ENCODE data around the gene UBA1.

UBA1 gene

DNA sequence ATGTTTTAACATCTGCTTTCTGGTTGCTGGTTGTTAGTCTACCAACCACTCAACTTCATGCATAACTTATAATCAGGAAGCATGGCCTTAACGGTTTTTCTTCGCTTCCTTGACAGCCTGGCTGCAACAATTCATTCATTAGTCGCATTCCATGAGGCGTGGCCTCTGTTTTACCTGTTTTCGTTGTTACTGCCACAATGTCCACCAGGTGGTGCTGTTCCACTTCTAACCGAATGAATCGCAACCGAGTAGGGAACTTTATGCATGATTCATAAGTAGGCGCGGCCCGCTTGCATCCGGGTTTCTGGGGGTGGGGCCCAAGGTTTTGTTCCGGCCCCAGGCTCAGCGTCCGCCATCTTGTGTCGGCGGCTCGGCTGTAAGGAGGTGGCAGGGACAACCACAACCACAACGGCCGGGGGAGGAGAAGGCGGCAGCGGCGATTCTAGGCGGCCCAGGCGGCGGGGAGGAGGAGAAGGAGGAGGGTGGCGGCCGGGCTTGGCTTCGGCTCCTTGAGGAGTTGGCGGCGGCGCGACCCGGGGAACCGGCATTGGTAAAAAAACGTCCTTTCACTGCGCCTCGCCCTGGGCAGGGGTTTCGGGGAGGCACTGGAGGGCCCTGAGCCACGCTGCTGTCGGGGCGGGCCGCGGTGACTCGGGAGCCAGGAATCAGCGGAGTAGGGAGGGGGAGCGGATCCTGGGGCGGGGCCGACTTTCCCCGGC lies at the start of gene UBA1:
UBA1 (plus strand) TSS at position 355 of the 719 bp plus-strand sequence. CDS start 4,974 bp downstream, outside the sequence.
- peak; percentile 97 for DNase-seq

DNA sequence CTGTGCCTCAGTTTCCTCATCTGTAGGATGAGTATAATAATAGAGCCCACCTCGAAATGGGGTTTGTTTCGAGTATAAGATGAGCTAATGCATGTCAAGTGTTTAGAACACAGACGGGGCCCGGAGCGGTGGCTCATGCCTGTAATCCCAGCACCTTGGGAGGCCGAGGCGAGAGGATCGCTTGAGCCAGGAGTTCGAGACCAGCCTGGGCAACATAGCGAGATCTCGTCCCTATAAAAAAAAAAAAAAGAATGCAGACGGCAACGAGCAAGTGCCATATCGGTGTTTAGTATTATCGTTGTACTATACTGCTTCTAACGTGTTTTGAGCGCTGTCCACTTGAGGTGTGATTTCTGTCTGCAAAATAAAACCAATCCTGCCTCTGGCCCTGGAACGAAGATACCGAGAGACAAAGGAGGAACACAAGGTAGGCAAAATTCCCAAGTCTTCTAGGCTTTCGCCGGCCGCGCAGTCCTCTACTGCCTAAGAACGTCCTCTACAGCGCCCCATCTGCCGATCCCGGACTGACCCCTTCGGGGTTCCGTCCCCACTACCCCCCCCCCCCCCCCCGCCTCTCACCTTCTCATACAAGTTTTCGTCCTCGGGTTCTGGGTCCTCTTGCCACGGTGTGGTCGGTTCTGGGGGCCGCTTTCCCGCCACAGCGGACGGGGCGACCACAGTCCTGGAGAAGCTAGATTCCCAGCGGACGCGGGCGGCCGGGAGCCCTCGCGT lies 49.6 kb upstream of the UBA1 start:
- DNase-seq, result no peak

DNA sequence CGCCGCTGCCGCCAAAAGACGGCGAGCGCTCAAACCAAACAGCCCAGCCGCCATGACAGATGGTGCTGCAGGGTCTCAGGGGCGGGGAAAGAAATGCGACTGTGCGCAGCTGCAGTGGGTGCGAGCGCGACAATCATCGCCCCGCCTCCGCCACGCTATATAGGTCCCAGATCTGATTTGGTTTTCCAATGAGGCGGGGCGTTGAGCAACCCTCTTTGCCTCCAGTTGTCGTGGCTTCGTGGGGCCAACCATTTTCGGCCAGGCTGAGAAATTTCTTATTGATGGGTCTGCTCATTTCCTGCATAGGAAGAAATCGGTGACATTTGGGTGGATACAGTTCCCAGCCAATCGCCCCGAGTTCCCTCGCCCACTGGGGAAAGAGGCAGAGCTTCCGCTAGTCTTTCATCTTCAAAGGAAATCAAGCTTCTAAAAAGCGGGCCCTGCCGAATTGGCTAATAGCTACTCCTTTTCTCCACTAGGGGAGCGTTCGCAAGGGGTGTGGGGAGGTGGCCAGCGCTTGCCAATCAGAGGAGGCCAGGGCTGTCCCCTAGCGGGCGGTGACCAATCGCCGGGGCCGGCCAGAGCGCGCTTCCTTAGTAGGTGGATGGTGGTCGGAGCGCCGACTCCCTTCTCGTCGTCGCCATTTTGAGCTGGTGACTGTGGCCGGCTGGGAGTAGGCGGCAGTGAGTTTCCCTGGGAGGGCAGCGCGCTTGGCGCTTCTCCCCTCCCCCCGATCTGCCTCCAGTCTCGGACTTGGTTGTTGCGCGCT lies 48.8 kb upstream of the UBA1 start, which contains the start of the genes NDUFB11 and RBM10:
NDUFB11 (minus strand) TSS at position 77 of the 769 bp plus-strand sequence; CDS start at position 54, 23 bp downstream.
RBM10 (plus strand) TSS at position 596 of the 769 bp plus-strand sequence. CDS start 2,261 bp downstream, outside the sequence.
- peak; percentile 92 for DNase-seq

DNA sequence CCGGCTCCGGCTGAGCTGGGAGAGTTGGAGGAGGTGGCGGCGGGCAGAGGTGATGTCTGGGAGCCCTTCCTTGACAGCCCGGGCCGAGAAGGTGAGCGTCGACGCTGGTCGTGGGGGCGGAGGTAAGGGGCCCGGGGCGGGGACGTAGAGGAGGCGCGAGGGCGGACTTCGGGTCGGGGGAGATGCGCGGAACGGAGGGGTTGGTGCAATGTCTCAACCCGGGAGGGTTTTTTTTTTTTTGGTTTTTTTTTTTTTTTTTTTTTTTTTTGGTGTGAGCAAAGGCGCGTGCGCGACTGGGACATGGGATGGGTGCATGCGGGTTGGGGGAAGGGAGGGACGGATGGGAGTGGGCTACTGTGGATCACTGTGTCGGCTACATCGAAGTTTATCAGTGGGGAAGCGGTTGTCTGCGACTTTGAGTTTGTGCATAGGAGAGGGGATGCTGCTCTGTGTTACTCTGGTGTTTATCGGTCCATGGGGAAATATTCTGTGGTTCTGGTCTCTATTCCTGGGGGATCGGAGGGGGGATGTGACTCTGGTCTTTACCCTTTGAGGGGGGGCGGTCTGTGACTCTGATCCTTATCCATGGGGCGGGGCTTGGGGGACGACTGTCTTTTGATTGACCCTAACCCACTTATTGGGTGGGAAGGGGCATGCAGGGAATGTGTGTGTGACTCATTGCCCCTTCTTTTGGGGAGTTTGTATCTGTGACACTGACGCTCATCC lies 48.1 kb upstream of the UBA1 start:
- DNase-seq, result peak; percentile 64

DNA sequence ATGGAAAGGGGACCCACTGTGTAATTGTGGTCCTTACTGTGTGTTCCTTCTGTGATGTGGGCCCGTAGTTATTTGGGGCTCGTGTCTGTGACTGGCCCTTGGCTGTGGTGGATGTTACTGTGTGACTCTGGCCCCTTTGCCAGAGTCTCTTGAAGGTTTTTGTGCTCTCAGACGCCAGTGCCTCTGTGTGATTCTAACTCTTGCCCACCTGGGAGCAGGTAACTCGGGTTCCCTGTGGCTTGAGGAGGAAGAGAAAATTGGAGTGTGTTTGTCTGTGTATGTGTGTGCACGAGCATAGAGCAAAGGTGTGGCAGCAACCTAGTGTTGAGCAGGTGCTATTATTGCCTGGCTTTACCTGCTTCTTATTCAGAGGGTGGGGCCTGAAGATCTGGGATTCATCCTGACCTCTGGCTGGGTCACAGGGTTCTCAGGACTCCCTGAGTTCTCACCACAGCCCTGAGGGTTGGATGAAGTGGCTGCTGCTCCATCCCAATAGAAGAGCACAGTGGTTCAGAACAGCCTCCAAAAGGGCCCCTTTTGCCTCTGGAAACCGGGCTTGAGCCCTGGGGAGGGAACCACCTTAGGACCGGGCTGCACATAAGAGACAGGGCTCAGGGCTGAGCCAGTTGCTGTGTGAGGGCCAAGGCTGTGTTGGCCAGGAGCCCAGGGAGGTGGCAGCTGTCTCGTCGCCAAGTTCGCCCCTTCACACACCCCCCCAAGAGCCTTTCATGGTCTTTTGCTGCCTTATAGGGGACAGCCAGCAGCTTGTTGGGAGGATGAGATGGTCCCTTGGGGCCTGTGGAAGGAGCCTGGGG lies 47.3 kb upstream of the UBA1 start:
- no peak for DNase-seq

DNA sequence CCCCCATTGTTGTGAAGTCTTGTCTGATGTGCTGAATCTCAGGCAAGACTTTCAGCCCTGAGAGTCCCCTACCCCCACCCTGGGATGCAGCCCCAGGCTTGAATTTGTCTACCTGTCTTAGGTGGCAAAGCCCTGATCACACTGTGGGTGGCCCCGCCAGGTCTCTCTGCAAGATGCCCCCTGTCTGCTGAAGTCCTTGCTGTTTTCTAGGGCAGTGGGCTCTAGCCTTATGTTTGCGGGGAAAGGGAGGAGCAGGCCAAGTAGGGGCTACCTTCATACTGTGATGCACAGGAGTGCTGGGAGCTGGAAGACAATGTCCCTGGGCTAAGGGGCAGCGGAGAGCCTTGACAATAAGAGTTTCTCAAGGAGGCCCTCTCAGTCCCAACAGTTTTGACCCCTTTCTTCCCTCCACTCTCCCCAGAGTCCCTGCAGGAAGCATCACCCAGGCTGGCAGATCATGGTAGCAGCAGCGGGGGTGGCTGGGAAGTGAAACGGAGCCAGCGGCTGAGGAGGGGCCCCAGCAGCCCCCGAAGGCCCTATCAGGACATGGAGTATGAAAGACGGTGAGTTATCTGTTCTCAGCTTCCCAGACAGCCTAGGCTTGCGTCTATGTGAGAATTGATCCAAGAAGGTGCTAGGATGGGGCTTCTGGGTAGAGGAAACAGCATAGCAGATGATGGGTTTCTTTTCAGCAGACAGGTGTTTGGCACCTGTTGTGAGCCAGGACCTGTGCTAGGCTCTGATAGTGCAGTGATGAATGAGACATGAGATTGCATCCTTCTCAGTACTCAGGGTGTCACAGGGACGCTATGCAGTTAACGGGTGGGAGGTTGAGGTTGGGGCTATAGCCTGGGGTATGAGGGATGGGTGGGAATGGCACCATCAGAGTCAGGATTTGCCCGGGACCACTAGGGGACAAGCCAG lies 46.4 kb upstream of the UBA1 start:
- no peak for DNase-seq

DNA sequence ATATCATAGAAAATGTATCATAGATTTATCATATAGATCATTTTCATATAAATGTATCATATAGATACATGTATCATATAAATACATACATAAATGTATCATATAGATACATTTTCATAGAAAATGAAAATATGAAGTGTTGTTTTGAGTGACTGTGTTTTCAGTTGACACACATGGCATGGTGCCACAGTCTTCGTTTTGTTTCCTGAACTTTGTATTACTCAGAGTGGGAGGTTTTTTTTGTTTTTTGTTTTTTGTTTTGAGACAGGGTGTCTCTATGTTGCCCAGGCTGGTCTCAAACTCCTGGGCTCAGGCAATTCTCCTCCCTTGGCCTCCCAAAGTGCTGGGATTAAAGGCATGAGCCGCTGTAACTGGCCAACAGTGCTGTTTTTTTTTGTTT lies 44.7 kb upstream of the UBA1 start:
- no peak for DNase-seq

DNA sequence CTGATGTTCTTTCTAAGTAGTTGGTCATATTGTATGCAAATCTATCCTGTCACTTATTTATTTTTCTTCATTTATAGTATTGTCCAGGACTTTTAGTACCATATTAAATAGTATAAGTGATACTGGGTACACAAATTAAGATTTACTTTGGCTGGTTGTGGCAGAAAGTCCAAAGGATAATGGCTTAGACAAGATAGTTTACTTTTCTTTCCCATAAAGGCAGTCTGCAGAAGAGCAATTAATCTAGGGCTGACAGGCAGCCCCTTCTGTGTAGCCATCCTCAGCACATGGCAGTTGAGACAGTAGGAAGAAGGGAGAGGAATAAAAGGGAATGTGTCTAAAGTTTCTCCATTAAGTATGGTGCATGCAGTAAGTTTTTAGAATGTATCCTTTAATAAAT lies 42.2 kb upstream of the UBA1 start:
- no peak for DNase-seq

DNA sequence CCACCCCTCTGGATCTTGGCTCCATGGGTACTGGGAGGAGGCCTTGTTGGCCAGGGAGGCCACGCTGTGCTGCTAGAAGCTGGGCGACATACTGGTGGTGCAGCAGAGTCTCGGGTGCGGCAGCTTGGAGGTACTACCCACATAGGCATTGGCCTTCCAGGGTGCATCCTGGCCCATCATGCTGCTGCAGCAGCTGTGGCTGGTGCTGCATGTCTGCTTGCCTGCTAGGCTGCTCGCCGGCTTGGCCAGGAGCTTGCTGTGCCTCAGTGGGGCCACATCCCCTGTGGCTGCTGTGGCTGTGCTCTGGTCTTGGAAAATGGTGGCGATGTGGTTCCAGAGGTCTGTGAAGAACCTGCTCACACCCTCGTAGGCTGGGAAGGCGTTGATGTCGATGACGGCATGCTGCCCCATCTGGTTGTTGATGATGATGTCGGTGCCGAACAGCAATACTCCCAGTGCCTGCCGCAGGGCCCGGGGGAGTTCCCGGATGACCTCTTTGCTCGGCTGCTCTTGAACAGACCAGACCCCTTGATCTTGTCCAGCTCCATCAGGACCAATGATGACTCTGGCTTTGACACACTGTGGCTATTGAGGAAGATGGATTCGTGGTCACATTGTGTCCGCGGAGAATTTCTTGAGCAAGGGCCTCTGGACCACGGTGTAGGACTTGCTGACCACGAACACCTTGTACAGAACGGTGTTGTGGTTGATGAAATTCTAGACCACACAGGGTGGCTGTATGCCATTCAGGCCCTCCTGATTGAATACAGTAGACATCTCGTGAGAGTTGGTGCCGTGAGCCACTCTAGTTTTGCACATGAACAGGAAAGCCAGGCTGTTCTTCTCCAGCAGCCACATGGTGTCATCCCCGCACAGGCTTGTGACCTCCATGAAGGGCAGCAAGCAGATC lies 36.8 kb upstream of the UBA1 start:
- no peak for DNase-seq

DNA sequence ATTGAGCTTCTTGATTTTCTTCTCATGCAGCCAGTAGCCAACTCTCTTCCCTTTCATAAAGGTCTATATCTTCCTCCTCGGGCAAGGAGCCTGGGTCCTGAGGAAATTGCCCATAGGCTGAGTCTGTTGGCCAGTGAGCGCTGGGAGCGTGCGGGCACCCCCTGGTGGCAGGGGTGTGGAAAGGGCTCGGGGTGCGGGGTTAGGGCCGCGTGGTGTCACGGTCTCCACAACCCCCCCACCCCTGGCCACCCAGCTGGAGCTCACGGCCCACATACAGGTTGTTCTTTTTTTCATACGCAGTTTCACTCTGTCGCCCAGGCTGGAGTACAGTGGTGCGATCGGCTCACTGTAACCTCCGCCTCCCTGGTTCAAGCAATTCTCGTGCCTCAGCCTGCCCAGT lies 35.5 kb upstream of the UBA1 start:
- no peak for DNase-seq

DNA sequence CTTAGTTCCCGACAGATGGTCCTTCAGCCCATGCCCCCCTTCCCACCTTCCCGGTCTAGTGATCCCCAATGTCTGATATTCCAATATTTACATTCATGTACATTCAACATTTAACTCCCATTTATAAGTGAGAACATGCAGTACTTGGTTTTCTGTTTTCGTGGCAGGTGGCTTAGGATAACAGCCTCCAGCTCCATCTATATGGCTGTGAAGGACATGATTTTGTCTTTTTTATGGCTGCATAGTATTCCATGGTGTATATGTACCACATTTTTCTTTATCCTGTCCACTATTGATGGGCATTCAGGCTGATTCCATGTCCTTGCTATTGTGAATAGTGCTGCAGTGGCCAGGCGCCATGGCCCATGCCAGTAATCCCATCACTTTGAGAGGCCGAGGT lies 34.8 kb upstream of the UBA1 start:
- no peak for DNase-seq

DNA sequence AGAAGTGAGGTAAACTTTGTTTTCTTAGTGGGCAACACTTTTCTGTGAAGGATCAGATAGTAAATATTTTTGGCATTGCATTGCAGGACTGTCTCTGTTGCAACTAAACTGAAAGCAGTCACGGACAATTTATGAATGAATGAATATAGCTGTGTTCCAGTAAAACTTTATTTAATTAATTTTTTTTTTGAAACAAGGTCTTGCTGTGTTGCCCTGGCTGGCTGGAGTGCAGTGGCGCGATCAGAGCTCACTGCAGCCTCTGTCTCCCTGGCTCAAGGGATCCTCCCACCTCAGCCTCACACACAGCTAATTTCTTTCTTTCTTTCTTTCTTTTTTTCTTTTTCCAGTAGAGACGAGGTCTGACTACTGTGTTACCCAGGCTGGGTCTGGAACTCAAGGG lies 32.8 kb upstream of the UBA1 start:
- no peak for DNase-seq

DNA sequence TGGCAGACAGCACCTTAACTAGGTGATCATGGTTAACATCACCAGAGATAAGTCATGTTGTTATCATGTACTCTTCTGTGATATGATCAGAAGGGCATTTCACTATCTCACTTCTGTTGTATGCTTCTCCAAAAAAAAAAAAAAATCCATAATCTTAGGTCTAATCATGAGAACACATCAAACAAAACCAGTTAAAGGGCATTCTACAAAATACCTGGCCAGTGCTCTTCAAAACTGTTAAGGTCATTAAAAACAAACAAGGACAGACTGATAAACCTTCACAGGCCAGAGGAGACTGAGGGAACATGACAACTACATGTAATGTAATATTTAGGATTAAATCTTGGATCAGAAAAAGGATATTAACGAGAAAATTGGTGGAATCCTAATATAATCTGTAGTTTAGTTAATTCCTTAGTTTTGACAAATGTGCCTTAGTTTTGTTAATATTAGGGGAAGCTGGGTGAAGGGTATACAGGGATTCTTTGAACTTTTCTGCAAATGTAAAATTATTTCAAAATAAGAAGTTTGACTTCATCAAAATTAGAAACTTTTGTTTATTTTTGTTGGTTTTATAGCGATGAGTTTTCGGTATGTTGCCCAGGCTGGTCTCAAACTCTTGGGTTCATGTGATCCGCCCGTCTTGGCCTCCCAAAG lies 30.6 kb upstream of the UBA1 start:
- no peak for DNase-seq

DNA sequence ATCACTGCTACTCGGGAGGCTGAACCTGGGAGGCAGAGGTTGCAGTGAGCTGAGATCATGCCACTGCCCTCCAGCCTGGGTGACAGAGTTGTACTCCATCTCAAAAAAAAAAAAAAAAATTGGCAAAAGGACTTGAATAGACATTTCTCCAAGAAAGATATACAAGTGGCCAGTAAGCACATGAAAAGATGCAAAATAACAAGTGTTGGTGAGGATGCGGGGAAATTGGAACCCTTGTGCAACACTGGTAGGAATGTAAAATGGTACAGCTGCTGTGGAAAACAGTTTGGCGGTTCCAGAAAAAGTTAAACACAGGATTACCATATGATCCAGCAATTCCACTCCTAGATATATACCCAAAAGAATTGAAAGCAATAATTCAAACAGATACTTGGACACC lies 29.2 kb upstream of the UBA1 start:
- DNase-seq, result no peak

DNA sequence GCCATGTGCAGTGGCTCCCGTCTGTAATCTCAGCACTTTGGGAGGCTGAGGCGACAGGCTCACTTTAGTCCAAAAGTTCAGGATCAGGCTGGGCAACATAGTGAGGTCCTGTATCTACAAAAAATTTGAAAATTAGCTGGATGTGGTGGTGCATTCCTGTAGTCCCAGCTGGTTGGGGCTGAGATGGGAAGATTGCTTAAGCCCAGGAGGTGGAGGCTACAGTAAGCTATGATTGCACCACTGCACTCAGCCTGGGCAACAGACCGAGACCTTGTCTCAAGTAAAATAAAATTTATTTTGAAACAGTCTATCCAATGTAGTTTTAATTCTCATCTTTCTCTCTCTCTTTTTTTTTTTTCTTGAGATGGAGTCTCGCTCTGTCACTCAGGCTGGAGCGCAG lies 27.5 kb upstream of the UBA1 start:
- DNase-seq, result no peak

DNA sequence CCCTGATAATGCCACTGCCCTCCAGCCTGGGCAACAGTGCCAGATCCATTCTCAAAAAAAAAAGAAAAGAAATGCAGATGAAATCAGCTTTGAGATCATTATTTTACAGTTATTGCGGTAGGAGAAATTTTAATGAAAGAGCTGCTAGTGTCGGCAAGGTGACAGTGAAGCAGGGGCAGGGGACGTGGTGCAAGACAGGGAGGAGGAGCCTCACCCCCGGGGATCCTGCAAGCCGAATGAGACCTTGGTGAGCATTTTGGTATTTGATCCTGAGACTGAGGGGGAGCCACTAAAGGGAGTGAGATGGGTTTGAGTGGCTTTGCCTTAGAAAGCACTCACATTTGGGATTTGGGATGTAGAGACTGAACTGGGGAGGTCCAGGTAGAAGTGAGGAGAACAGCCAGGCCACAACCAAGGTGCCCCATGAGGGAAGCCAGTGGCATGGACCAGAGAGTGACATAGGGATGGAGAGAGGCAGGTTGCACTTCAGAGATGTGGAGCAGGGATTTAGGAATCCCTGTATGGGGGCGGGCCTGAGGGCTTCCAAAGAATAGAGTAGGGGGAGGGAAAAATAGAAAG lies 25.0 kb upstream of the UBA1 start:
- DNase-seq, result no peak

DNA sequence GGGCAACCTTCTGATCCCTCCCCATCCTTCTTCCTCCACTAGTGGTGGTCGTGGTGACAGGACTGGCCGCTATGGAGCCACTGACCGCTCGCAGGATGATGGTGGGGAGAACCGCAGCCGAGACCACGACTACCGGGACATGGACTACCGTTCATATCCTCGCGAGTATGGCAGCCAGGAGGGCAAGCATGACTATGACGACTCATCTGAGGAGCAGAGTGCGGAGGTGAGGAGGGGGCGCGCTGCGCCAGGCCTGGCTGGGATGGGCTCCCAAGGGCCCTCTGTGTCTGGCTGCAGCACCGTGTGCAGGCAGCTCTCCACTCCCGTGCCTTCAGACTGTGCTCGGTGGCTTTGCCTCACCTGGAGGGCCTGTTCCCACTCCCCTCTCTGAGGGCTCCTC lies 24.4 kb upstream of the UBA1 start:
- DNase-seq, result no peak

DNA sequence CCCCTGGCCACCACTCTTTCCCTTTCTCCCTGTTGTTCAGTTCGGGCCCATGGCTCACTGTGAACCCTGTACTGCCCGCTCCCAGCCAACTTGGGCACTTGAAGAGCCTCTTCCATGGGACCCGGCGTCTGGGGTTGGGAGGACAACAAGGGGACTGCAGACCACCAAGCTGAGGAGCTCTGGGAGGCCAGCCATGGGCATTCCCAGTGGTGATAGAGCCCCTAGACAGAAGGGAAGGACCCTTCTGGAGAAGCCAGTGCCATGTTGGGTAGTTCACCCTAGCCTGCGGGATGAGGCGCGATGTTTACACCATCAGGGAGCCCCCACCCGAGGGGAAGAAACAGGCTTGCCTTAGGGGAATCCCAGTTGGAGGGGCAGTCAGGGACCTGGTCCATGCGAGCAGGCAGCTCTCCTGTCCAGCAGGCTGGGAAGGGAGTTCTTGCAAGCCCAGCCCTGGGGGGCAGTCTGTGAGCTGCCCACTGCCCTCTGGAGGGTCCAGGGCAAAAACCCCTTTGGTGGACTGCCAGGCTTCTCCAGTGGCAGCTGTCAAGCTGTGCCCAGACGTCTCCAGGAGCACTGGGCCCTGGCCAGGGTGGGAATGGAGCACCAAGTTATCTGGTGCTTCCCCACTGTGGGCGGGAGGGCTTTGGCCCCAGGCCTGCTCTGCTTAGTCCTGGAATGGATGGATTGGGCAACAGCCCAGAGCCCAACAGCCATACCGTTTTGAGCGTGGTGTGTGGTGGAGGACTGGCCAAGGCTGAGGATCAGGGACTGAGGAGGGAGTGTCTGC lies 23.7 kb upstream of the UBA1 start:
- DNase-seq, result no peak

Data from NCI-H1694 (cell line).